HG03097 (cell line): ENCODE results near the gene CCDC71L.
"Not testable (repeated sequence)": the region's sequence is repeated elsewhere in the genome, so short reads cannot be mapped to it uniquely, and the experiment has no call there.

Source experiments
- ATAC-seq: cut with Tn5 transposase; IDR thresholded peaks from one replicate; pipeline ENCODE4 v1.9.1; 2021; ENCODE audit not compliant: unreplicated experiment, low FRiP score

Gene CCDC71L

DNA sequence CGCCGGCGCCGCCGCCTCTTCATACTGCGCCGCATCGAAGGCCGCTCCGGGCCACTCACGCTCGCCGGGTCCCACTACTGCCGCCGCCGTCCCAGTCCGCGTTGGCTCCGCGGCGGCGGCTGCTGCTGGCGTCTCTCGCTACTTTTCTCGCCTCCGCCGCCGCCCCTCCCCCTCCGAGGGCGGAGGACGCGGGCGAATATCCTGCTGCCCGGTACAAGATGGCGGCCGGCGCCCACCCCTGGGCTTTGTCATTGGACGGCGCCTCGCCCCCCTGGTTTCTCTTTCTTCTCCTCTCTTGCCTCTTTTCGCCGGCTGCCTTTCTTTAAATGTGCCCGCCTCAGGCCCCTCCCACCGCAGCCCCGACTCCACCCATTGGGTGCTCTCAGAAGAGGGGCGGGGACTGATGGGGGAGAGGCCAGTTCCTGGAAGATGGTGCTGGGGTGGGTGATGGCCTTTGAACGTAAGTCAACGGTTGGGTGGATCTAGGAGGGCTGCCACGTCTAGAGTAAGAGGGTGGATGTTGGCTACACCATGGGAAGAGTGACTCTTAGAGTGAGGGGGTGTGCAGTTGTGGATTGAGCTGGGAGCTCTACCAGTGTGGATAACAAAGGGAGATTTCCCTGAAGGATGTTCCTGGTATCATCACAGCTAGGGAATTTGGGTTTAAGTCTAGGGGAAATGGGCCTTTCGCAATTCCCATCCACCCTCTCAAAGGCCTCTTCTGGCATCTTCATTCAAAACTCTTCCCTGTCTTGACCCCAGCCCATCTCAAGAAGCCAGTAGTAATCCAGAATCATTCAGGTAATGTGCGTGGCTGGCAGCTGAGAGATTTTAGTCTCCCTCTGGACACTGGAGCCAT lies at the start of gene CCDC71L:
CCDC71L (minus strand) TSS at position 297 of the 859 bp plus-strand sequence; CDS start at position 35, 262 bp downstream.
- ATAC-seq: peak; percentile 74

DNA sequence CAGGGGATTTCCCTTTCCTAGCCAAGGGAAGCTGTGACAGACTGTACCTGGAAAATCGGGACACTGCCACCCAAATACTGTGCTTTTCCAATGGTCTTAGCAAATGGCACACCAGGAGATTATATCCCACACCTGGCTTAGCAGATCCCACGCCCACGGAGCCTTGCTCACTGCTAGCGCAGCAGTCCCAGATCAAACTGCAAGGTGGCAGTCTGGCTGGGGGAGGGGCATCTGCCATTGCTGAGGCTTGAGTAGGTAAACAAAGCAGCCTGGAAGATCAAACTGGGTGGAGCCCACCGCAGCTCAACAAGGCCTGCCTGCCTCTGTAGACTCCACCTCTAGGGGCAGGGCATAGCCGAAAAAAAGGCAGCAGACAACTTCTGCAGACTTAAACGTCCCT lies 48.6 kb upstream of the CCDC71L start:
- ATAC-seq: not testable (repeated sequence)

DNA sequence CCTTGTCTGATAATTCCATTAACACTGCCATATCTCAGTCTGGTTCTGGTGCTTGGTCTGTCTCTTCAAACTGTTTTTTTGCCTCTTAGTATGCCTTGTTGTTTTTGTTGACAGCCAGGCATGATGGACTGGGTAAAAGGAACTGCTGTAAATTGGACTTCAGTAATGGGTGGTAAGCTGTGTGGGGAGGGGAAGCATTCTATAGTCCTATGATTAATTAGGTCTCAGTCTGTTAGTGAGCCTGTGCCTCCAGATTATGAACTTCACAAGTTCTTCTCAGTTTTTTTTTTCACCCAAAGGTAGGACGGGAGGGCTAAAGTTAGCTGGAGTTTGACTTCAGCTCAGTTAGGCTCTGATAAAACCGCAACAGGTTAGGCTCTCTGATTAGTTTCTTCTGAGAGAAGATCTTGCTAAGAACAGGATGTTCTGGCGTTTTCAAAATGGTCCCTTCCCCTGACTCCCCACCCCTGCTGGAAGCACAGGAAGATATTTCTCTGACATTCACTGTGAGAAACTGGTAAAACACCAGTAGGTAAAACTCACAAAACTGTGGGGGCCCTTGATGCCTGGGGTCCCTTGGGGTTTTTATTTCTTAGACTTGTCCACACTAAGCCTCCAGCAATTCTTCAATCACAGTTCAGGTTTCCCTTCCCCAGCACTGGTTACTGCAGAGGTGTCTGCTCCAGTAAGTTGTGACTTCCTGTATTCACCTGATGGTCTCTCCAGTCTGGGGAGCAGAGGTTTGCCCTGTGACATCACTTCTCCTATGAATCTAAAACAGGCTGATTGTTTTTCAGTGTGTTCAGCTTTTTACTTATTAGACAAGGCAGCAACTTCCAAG lies 43.3 kb upstream of the CCDC71L start:
- no peak for ATAC-seq

DNA sequence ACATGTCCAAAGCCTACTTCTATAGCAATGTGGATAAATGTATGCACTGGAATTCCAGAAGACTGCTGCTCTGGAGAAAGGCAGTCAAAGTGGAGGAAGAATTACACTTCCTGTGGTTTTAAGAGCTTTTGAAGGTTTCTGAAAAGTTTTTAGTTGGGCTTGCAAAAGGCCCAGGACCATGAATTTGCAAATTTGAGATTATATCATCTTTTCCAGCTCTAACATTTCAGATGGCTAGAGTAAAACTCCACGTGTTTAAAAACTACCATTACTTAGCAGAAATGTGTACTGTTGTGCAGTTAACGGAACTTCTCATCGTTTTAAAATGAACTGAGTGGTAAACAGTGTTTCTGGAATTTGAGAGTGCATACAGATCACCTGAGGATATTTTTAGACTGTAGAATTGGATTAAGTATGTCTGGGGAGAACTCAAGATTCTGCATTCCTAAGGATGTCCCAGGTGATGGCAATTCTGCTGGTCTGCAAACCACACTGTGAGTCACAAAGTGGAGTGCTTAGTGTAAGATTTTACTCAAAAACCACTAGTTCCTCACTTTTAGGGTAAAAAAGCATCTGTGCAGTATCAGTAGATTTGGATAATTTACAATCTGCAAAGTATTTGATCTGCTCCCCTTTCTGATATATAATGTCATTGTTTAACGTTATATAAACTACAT lies 32.9 kb upstream of the CCDC71L start:
- ATAC-seq: no peak

DNA sequence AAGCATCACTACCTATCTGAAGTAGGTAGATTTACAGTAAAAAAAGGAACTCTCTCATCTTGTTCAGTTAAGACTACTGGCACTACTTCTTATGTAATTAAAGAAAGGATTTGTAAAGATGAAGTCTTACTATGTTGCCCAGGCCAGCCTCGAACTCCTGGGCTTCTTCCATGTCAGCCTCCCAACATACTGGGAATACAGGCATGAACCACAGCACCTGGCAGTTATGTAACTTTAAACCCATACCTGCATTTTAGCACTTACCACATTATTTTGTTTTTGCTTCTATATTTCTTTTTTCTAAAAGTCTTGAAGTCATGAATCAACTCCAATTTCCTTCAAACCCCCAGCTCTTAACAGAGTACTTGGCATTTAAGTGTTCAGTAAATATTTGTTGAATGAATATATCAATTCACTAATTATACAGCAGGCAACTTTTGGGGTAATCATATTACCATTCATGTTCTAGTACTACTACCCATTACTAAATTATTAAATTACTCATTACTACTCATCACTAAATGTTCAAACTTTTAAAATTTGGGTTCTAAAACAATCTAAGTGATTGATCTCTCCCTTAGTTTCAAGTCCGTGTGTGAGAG lies 31.6 kb upstream of the CCDC71L start:
- ATAC-seq: no peak

DNA sequence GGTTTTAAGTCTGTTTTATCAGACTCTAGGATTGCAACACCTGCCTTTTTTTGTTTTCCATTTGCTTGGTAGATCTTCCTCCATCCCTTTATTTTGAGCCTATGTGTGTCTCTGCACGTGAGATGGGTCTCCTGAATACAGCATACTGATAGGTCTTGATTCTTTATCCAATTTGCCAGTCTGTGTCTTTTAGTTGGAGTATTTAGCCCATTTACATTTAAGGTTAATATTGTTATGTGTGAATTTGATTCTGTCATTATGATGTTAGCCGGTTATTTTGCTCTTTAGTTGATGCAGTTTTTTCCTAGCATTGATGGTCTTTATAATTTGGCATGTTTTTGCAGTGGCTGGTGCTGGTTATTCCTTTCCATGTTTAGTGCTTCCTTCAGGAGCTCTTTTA lies 27.2 kb upstream of the CCDC71L start:
- ATAC-seq: not testable (repeated sequence)

DNA sequence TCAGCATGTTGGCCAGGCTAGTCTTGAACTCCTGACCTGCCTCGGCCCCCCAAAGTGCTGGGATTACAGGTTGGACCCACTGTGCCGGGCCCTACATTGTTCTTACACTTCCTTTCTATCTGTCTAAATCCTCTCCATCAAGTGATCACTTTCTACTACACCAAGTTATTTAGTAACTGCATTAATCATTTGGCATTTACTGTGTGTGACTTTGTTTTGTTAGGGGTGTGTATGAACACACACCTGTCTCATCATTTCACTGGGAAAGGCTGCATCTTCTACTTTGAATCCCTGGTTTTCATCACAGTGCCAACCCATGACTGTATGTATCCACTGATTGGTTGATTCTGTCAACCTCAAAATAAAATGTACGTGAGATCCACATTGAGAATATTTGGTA lies 23.0 kb upstream of the CCDC71L start:
- no peak for ATAC-seq

DNA sequence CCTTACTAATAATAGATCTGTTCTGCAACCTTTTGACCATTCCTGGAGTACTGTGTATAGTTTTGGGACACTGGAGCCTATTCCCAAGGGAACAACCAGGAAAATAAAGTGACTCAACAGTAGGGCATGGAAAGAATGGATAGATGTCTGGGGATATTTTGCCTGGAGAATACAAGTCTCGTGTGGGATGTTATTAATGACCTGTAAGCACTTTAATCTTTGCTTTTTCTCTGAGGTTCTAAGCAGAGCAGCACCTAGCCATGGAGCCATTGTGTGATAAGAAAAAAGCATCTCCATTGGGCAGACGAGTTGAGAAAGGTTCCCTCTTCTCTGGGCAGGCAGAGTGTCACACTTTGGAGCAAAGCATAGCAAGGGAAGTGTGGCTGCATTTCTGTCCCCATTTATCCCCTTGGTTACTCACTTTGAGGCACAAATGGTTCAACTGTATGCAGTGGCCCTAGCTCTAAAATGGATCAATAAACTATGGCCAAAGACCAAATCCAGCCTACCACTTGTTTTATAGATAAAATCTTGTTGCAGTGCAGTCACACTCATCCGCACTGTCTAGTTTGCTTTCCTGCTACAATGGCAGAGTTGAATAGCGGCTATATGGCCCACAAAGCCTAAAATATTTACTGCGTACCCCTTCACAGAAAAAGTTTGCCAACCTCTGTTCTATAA lies 21.0 kb upstream of the CCDC71L start:
- no peak for ATAC-seq

DNA sequence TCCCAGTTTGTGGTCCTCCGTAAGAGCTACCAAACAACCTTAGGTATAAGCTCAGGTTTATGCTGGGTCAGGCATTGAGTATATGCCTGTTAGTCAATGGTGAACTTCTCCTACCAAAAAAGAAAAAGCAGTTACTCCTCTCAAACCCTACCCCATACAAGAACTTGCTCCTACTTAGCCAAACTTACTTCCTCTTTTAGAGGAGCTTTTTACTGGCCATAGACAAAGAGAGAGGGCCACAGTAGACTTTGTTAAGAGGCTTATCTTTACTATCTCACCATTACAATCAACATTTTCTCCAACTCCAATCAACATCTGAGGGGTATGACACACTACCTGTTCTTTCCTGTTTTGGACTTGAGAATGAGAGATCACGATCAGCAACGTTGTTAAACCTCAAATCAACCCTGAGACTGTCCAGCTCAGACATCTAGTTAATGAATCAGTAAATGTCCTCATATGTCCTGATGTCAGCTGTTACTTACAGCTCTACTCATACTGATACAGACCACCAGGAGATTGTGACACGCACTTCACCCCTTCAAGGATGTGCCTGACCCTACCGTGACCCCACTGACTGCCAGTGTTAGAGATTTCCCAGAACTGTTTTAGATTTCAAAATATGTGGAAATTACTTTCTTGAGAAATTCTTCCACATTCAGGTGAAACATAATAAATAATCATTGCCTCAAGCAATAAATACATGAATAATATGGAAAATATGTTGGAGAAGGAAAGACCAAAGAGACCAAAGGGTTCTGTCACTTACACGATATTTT lies 18.4 kb upstream of the CCDC71L start:
- no peak for ATAC-seq

DNA sequence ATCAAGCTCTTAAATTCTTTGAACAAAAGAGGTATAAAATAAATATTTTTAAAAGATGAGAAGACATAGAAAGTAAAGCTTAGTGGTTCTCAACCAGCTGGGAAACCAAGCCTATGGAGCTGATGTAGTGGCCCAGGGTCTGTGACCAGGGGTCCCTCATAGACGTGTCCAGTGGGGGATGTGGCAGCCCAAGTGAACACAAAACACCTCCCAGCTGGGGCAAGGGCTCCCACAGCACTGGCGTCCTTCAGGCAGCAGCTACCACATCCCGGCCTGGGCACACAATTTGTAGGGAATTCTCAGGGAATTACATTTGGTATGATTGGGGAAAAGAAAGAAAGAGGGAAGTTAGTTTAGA lies 17.8 kb upstream of the CCDC71L start:
- no peak for ATAC-seq

DNA sequence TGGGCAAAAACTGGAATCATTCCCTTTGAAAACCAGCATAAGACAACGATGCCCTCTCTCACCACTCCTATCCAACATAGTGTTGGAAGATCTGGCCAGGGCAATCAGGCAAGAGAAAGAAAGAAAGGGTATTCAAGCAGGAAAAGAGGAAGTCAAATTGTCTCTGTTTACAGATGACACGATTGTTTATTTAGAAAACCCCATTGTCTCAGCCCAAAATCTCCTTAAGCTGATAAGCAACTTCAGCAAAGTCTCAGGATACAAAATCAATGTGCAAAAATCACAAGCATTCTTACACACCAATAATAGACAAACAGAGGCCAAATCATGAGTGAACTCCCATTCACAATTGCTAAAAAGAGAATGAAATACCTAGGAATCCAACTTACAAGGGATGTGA lies 15.5 kb upstream of the CCDC71L start:
- not testable (repeated sequence) for ATAC-seq

DNA sequence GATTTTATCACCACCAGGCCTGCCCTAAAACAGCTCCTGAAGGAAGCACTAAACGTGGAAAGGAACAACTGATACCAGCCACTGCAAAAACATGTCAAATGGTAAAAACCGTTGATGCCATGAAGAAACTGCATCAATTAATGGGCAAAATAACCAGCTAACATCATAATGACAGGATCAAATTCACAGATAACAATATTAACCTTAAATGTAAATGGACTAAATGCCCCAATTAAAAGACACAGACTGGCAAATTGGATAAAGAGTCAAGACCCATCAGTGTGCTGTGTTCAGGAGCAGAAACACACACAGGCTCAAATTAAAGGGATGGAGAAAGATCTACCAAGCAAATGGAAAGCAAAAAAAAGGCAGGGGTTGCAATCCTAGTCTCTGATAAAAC lies 12.7 kb upstream of the CCDC71L start:
- not testable (repeated sequence) for ATAC-seq

DNA sequence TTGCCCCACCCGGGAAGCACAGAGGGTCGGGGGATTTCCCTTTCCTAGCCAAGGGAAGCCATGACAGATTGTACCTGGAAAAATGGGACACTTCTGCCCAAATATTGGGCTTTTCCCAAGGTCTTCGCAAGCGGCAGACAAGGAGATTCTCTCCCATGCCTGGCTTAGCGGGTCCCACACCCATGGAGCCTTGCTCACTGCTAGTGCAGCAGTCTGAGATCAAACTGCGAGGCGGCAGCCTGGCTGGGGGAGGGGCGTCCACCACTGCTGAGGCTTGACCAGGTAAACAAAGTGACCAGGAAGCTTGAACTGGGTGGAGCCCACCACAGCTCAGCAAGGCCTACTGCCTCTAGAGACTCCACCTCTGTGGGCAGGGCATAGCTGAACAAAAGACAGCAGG lies 11.0 kb upstream of the CCDC71L start:
- not testable (repeated sequence) for ATAC-seq

DNA sequence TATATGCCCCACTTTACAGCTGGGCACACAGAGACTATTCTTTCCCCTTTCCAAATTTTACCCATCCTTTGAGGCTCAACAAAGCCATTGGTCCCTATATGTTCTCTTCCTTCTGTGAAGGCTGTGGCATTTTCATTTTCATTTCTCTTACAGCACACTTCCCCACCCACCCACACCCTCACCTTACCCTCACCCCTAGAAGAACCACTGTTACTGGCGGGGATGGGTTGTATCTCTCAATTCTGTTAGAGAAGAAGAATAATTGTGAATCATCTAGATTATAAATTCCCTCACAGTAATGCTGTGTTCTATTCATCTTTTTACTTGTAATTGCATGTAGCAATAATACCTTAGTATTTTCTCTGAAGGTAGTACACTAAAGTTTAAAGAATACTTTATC lies 10.2 kb upstream of the CCDC71L start:
- no peak for ATAC-seq

DNA sequence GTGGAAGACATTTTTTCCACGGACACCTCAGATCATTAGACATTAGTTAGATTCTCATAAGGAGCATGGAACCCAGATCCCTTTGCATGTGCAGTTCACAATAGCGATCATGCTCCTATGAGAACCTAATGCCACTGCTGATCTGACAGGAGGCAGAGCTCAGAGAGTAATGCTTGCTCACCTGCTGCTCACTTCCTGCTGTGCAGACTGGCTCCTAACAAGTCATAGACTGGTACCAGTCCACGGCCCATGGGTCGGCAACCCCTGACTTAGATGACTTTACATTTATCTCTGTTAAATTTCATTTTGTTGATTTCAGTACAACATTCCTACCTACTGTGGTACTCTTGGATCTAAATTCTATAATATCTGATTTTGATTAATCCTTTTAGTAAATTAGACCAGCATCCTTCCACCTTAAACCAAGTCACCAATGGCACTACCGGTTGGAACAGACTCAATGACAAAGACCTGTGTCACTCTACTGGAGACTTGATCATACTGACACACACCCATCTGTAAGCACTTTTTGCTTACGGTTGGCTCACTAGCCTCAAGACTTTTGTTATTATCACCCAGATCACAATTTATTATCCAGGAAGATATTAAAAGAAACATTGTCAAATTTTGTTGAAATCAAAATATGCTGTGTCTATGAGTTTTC lies 8.0 kb upstream of the CCDC71L start:
- ATAC-seq: no peak

DNA sequence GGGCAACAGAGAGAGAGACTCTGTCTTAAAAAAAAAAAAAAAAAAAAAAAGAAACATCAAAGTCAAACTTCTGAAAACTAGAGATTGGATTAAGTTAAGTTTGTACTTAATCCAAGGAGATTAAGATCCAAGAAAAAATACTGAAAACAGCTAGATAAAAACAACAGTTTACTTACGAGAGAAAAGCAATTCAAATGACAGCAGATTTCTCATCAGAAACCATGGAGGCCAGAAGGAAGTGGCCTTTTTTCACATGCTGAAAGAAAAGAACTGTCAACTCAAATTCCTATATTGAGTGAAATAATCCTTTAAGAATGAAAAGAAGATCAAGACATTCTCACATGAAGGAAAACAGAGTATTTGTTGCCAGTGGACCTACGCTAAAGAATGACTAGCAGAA lies 5.4 kb upstream of the CCDC71L start:
- ATAC-seq: no peak

DNA sequence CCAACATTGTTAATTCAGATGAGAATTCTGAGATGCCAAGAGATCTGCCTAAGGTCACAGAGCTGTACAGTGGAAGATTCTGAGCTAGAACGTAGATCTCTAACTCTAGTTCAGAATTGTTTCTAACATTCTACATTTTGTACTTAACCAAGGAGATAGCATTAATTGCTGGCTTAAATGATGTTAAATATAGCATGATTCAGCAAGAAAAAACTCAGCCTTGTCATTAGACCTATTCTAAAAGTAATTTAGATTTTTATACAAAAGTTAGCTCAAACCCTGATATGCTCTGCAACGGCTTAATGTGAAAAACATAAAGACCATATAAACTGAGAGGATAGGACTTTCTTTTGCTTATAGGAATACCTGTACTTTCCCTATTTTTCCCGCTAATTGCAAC lies 3.4 kb upstream of the CCDC71L start:
- ATAC-seq: no peak

DNA sequence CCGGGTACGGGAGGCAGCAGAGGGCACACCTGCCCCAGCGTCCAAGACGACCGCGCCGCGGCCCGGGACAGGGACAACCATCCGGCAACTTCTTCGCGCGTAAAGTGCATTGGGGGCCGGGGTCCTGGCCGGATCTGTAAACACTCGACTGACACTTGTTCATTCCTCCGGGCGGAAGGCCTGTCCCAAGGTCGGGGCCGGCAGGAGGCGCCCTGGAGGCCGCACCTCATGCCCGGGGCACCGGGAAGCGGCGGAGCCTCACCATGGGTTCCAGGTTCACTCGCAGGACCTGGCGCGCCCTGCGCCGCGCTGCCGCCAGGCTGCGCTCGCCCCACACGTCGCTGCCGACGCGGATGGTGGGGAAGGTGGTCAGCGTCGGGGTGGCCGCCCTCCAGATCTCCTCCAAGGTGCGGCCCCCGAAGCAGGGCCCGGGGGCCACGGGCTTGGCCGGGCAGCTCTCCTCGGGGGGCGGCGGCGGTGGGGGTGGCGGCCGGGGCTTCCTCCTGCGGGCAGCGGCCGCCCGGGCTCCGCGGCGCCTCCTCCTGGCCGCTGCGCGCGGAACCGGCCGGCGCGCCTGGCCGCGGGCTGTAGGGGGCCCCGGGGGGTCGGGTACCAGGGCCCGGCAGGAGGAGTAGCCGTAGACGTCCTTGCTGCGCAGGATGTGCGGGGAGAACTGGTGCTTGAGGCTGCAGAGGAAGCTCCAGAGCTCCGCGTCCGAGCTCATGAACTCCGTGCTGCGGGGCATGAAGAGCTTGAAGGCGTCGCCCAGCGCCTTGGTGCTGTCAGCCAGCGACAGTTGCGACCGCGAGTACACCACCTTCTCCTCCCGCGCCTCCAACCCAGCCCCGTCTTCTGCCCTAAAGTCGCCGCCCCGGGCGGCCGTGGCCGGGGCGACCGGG lies 746 bp downstream of the CCDC71L start:
- ATAC-seq: peak; percentile 49
